Activated CD4-positive, alpha-beta T cell treated with anti-CD3 and anti-CD28 coated beads, Interleukin-2, amount 10 ng/mL, durations not matched to agents 7 days and 5 days (primary cell): ENCODE data around the gene FGG. TPM values are rescaled to one million over a fixed set of nuclear protein-coding genes. Genes with fewer than 3 reads are reported as not detected.

Source experiments
- CTCF ChIA-PET: fragments of 350-600 bp; sonication (Branson Sonifier 250); formaldehyde crosslinking; loops from one replicate; lab custom pipeline; 2021; ENCODE audit warnings: antibody characterized with exemption; lab: Charles Lee
- POLR2A ChIA-PET: fragments of 350-600 bp; sonication (Branson Sonifier 250); formaldehyde crosslinking; loops from one replicate; lab custom pipeline; 2021; ENCODE audit warnings: antibody characterized with exemption; lab: Charles Lee
- DNase-seq: peaks from one replicate; pipeline ENCODE4 v3.0.0-alpha.2; 2020
- H3K27ac Mint-ChIP-seq: one replicate; pipeline ENCODE4 v1.8.0; 2021; ENCODE audit warnings: mild to moderate bottlenecking, moderate library complexity, mixed read lengths
- H3K27me3 Mint-ChIP-seq: one replicate; pipeline ENCODE4 v1.8.0; 2021; ENCODE audit warnings: mixed read lengths
- H3K36me3 Mint-ChIP-seq: one replicate; pipeline ENCODE4 v1.8.0; 2021; ENCODE audit warnings: low read depth, mixed read lengths
- H3K4me1 Mint-ChIP-seq: one replicate; pipeline ENCODE4 v1.8.0; 2021; ENCODE audit warnings: mixed read lengths
- H3K4me3 Mint-ChIP-seq: one replicate; pipeline ENCODE4 v1.8.0; 2021; ENCODE audit warnings: mild to moderate bottlenecking, moderate library complexity, mixed read lengths
- H3K9me3 Mint-ChIP-seq: one replicate; pipeline ENCODE4 v1.8.0; 2021; ENCODE audit warnings: mixed read lengths
- total RNA-seq, 2 experiments: library from RNA; stranded (reverse); gene quantifications; one replicate each; pipeline ENCODE4 v1.2.3, GENCODE V29; 2021

FGG gene
- total RNA-seq, 2 experiments from 2014 or later, result not detected

DNA sequence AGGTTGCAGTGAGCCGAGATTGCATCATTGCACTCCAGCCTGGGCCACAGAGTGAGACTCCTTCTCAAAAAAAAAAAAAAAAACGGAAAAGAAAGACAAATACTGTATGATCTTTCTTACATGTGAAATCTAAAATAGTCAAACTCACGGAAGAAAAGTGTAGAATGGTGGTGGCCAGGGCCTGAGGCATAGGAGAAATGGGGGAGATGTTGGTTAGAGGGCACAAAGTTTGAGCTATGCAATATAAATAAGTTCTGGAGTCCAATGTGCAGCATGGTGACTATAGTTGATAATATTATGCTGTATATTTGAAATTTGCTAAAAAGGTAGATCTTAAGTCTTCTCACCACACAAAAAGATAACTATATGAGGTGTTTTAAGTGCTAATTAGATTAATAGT, 20.6 kb downstream of the FGG start:
- H3K4me1 Mint-ChIP-seq, result no peaks in the 10 kb centered on the region
- H3K27ac Mint-ChIP-seq, result no peak overlapping the region
- ChIA-PET POLR2A (no interaction called here), CTCF (interaction anchor here (1.0 kb wide), 1 partner anchor 24 kb away, joined by 3 read pairs; no protein-coding TSS in a partner anchor)
- H3K36me3 Mint-ChIP-seq, result no peaks in the 10 kb centered on the region
- no peak for DNase-seq
- H3K4me3 Mint-ChIP-seq, result no peak overlapping the region
- no peaks in the 10 kb centered on the region for H3K9me3 Mint-ChIP-seq
- H3K27me3 Mint-ChIP-seq, result peaks cover 18% of the 10 kb centered on the region

DNA sequence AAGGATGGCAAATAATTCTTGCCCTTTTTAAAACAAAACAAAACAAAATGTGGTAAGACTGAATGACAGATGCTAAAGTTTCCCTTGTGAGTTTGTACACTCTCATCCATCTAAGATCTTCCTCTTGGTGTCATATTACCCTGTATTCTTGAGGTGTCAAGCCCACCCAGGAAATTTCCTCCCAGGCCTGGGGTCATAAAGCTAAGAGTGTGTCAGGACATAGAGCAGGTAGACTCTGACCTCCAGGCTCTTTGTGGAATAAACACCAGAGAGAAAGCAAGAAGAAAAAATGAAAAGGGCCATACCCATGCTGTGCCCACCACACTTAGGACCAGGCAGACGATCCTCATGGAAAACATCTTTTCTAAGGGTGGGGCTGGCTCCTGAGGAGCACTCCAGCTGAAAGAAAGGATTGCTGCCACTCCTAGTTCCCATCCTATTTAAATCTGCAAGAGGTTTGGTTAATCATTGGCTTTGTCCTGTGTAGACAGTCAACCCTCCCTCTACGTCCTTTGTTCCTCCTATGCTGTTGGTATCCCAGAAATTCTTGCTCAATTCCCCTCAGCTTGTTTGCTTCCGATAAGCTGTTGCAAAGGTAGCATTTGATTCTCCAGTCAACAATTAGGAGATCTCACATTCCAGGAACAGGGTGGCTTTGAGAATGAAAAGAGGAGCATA, 22.0 kb downstream of the FGG start, which contains the start of gene FGA:
FGA (minus strand) TSS at position 414 of the 678 bp plus-strand sequence; CDS start at position 359, 55 bp downstream.
- CTCF ChIA-PET, result no interaction called here
- Mint-ChIP-seq H3K9me3 (no peaks in the 10 kb centered on the region), H3K36me3 (no peaks in the 10 kb centered on the region), H3K27me3 (peaks cover 18% of the 10 kb centered on the region), H3K27ac (no peak within 1 kb of the TSS), H3K4me3 (no peak within 1 kb of the TSS), H3K4me1 (no peaks in the 10 kb centered on the region)
- DNase-seq, result no peak
- POLR2A ChIA-PET, result no interaction called here

DNA sequence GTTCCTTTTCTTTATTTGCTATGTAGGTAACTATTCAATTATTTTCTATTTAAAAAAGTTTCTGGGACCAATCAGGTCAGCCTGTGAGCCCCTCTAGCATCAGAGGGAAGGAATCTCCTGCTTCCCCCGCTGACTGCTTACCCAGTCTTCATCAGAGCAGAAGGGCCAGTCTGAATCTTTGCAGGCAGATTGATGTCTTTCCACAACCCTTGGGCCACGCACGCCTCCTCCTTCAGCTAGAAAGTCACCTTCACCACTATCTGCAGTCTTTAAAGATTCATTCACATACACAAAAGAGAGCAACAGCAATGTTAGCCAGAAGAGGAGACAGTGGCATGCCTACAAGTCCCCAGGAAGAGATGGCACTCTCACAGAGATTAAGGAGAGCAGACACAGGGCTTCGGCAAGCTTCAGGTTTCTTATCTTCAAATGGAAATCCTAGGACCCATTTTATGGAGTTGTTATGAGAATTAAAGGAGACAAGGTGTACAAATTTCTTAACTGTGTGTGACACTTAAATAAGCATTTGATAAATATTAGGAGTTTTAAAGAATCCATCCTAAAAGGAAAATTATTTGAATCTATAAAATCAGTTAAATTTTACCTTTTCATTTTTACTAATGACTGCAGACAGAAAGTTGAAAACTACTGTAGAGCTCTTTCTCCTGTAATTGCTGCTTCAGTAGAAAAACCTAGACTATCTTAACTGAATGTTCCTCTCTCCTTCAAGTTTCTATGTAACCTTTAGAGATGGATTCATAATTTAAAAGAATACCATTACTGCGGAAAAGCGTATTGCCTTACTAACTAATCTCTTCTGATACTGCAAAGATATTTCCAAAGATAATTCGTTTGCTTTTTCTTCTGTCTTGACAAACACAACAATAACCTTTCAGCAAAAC, 22.9 kb downstream of the FGG start:
- Mint-ChIP-seq H3K4me1 (no peaks in the 10 kb centered on the region), H3K27ac (no peak overlapping the region), H3K27me3 (peaks cover 16% of the 10 kb centered on the region), H3K36me3 (no peaks in the 10 kb centered on the region), H3K4me3 (no peak overlapping the region), H3K9me3 (no peaks in the 10 kb centered on the region)
- CTCF ChIA-PET, result no interaction called here
- POLR2A ChIA-PET, result no interaction called here
- no peak for DNase-seq

DNA sequence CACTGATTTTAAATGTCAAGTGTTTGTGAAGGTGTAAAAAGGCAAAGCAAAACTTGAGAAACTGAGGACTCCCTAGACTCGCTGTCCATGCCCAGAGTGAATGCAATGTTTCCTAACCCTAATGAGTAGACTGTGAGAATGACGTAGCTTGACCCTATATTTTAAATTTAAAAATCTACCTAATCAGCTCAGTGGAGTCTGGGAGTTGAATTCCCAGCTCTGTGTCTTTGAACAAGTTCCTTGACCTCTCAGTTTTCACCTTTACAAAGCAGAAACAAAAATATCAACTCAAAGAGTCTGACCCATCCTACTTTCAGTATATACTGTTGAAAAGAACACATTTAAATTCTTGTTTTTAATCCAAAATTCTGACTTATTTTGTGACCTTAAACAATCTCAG, 24.3 kb downstream of the FGG start:
- Mint-ChIP-seq H3K27me3 (peaks cover 13% of the 10 kb centered on the region), H3K9me3 (no peaks in the 10 kb centered on the region), H3K27ac (no peak overlapping the region), H3K4me3 (no peak overlapping the region), H3K36me3 (no peaks in the 10 kb centered on the region), H3K4me1 (no peaks in the 10 kb centered on the region)
- DNase-seq, result no peak
- ChIA-PET POLR2A (no interaction called here), CTCF (no interaction called here)

DNA sequence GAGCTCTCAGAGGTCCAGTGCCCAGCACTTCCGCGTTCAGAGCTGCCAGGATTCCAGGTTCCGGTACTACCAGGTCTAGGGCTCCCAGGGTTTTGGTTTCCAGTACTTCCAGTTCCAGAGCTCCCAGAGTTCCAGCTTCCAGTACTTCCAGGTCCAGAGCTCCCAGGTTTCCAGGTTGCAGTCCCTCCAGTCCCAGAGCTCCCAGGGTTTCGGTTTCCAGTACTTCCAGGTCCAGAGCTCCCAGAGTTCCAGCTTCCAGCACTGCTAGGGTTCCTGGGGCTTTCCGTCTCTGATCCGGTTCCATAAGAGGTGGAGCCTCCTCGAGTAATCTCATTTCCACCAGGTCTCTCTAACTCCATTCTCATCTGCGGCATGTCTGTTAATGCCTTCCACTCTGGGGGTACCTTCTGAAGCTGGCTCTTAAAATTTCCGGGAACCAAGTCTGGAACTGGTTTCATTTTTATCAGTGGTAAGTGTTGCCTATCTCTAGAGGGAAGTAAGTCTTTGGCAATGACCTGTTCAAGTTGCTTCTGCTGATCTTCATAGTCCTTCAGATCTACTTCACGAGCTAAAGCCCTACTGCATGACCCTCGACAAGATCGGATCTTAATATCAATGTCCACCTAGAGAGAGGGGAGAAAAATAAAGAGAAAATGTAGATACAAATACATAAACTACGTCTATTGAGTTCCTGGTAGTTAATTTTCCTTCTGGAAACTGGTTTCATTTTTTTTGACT, 26.0 kb downstream of the FGG start:
- ChIA-PET CTCF (no interaction called here), POLR2A (no interaction called here)
- Mint-ChIP-seq H3K4me3 (no peak overlapping the region), H3K9me3 (no peaks in the 10 kb centered on the region), H3K36me3 (no peaks in the 10 kb centered on the region), H3K27ac (no peak overlapping the region), H3K27me3 (peaks cover 19% of the 10 kb centered on the region), H3K4me1 (no peaks in the 10 kb centered on the region)
- DNase-seq, result no peak

DNA sequence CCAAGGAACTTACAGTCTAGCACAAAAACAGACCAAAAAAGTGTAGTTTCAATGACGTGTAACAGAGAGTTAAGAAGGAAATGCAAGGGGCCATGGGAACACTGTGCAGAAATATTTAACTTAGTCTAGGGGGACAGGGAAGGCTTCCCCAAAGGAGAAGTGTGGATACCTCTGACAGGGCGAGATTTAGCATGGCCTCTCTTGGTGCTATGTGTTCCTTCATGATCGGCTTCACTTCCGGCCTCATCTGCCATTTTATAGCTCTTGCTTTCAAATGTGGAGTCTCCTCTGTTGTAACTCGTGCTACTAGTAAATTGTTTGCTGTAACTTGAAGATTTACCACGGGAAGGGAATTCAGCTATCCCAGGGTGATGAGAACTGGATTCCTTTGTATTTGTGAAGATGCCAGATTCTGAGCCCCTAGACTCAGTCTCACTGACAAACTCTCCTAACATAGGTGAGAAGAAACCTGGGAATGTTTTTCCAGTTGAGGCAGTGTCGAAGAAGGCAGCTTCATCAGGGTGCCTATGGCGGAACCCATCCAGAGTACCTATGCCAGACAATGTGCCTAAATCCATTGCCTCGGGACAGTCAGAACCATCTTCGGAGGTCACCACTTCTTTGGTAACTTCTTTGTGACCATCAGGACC, 27.0 kb downstream of the FGG start:
- Mint-ChIP-seq H3K36me3 (no peaks in the 10 kb centered on the region), H3K27me3 (peaks cover 22% of the 10 kb centered on the region), H3K27ac (no peak overlapping the region), H3K4me1 (no peaks in the 10 kb centered on the region), H3K9me3 (no peaks in the 10 kb centered on the region), H3K4me3 (no peak overlapping the region)
- no peak for DNase-seq
- CTCF ChIA-PET, result interaction anchor here (1.1 to 1.7 kb wide), 2 partner anchors 9 to 36 kb away, joined by 3 to 4 read pairs; partner anchors contain the start of gene PLRG1
- POLR2A ChIA-PET, result no interaction called here

DNA sequence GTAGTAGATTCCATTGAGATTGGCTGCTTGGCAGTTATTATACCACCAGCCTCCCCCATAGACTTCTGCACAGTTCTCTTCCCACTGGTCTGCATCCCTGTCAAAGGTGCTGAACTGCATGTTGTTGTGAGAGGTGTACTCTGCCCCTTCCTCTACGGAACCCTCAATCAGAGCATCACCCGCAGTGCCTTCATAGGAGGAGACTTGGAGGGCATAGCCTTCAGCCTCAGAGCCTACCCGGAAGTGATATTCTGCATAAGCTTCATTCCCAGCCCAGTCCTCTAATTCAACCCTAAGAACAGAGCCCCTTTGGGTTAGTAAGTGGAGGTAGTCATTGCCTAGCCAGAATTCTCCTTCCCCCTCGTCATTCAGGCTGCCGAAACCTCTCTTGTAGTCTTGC, 28.2 kb downstream of the FGG start:
- ChIA-PET POLR2A (no interaction called here), CTCF (interaction anchor here (1.1 to 1.7 kb wide), 2 partner anchors 10 to 34 kb away, joined by 3 to 4 read pairs; partner anchors contain the start of gene PLRG1)
- Mint-ChIP-seq H3K36me3 (no peaks in the 10 kb centered on the region), H3K4me1 (no peaks in the 10 kb centered on the region), H3K4me3 (no peak overlapping the region), H3K9me3 (no peaks in the 10 kb centered on the region), H3K27me3 (peaks cover 13% of the 10 kb centered on the region), H3K27ac (no peak overlapping the region)
- DNase-seq, result no peak

DNA sequence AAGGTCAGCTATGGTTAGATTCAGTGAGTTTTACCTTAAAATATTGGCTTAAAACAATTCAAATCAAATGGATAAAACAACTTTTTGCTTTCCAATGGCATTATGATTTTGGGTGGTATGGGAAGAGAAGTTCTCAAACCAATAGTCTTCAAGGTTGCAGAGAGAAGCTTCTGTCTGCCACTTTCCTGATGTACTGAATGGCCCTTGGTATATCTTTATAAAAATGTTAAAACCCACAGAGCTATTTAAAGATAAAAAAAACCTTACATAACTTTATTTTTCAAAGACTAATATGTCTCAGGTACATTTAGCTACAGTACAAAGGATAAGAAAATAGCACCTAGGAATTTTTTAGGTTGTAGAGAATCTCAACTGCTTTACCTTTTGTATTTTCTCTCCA, 28.8 kb downstream of the FGG start:
- CTCF ChIA-PET, result interaction anchor here (1.7 kb wide), 1 partner anchor 34 kb away, joined by 4 read pairs; the partner anchor contains the start of gene PLRG1
- POLR2A ChIA-PET, result no interaction called here
- H3K4me1 Mint-ChIP-seq, result no peaks in the 10 kb centered on the region

DNA sequence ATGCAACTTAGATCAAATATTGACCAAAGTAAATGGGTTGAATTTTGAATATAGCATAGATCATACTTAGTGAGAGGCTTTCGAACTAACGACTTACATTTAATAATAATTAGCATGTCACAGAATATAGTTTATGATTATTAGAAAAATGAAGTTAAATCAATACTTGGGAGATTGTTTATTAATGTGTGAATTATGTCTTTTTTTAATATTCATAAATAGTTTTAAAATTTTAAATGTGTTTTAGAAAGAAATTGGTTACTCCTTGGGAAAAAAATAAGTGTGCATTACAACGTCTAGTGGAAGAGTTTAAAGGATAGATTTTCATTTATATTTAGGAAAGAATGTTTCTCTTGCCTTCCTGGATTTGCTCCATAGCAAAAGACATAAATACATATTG, 29.2 kb downstream of the FGG start:
- no peaks in the 10 kb centered on the region for H3K9me3 Mint-ChIP-seq
- CTCF ChIA-PET, result no interaction called here

More for the DNA sequence above, 28.8 kb downstream of the FGG start:
- Mint-ChIP-seq H3K36me3 (no peaks in the 10 kb centered on the region), H3K27ac (no peak overlapping the region), H3K9me3 (no peaks in the 10 kb centered on the region), H3K4me3 (no peak overlapping the region), H3K27me3 (peaks cover 16% of the 10 kb centered on the region)
- no peak for DNase-seq

DNA sequence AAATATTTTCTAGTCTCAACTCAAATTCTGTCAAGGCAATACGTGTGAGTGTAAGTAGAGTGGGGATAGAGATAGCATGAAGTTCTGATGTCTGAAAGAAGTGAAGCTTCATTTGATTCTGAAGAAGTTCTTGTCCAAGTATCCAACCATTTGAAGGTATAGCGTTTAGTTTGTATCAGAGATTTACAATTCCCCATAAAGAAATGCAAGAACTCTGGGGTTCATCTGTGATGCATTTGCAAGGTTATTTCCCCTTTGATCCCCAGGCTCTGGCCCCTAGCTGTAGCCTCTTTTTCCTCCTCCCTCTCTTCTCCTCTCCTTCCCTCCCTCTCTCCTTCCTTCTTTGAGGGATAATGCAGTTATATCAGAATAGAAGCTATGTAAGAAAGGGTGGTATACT, 29.7 kb downstream of the FGG start:
- ChIA-PET CTCF (no interaction called here), POLR2A (no interaction called here)
- peaks cover 16% of the 10 kb centered on the region for H3K27me3 Mint-ChIP-seq
- H3K36me3 Mint-ChIP-seq, result no peaks in the 10 kb centered on the region
- H3K27ac Mint-ChIP-seq, result no peak overlapping the region
- no peak for DNase-seq
- H3K9me3 Mint-ChIP-seq, result no peaks in the 10 kb centered on the region
- no peaks in the 10 kb centered on the region for H3K4me1 Mint-ChIP-seq
- H3K4me3 Mint-ChIP-seq, result no peak overlapping the region

More for the DNA sequence above, 29.2 kb downstream of the FGG start:
- H3K27me3 Mint-ChIP-seq, result peaks cover 16% of the 10 kb centered on the region
- POLR2A ChIA-PET, result no interaction called here
- DNase-seq, result no peak
- H3K4me3 Mint-ChIP-seq, result no peak overlapping the region
- H3K4me1 Mint-ChIP-seq, result no peaks in the 10 kb centered on the region
- H3K27ac Mint-ChIP-seq, result no peak overlapping the region
- H3K36me3 Mint-ChIP-seq, result no peaks in the 10 kb centered on the region

DNA sequence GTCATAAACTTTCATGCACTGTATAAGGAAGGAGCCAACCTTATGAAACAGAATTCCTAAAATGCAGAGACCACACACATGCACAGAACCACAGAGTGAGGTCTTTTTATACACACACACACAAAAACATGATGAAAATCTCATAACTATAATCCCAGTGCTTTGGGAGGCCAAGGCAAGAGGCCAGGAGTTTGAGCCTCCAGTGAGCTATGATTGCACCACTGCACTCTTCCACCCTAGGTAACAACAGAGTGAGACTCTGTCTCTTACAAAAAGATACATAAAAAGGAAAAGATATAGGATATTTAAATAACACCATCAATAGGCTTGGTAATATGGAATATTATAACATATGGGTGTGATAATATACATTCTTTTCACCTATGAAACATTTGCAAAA, 32.5 kb downstream of the FGG start:
- no peaks in the 10 kb centered on the region for H3K9me3 Mint-ChIP-seq
- ChIA-PET CTCF (no interaction called here), POLR2A (no interaction called here)
- no peak overlapping the region for H3K27ac Mint-ChIP-seq
- peaks cover 14% of the 10 kb centered on the region for H3K27me3 Mint-ChIP-seq
- H3K36me3 Mint-ChIP-seq, result no peaks in the 10 kb centered on the region
- H3K4me3 Mint-ChIP-seq, result no peak overlapping the region
- no peak for DNase-seq
- H3K4me1 Mint-ChIP-seq, result no peaks in the 10 kb centered on the region

DNA sequence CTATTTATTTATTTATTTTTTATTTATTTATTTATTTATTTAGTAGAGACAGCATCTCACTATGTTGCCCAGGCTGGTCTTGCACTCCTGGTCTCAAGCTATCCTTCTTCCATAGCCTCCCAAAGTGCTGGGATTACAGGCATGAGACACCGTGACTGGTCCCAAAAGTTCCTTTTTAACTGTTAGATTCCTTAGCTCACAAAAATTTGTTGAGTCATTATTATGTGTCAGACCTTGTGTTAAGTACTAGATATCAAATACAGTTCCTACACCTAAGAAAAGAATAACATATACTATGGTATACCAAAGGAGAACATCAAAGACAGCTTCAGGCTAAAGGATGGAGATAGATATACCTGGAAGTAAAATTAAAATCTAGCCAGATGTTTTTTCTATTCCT, 33.5 kb downstream of the FGG start:
- POLR2A ChIA-PET, result no interaction called here
- H3K4me1 Mint-ChIP-seq, result no peaks in the 10 kb centered on the region
- H3K36me3 Mint-ChIP-seq, result no peaks in the 10 kb centered on the region
- no peak for DNase-seq
- no peaks in the 10 kb centered on the region for H3K9me3 Mint-ChIP-seq
- CTCF ChIA-PET, result interaction anchor here (0.6 kb wide), 1 partner anchor 20 kb away, joined by 3 read pairs; no protein-coding TSS in a partner anchor
- H3K4me3 Mint-ChIP-seq, result no peak overlapping the region
- no peak overlapping the region for H3K27ac Mint-ChIP-seq
- H3K27me3 Mint-ChIP-seq, result peaks cover 16% of the 10 kb centered on the region
